ENCODE results near the gene RFTN1.
A peak's percentile ranks its signal among the peaks of the same experiment; 100 is the strongest.

RFTN1 gene

GRCh38 chr3:16461463-16462245, 51.8 kb downstream of the RFTN1 start:
- DNase-seq = no peak

- DNase-seq = no peak
These were observed 52.6 kb downstream of the RFTN1 start for GRCh38 chr3:16460886-16461285.

- DNase-seq = no peak
These were observed 53.2 kb downstream of the RFTN1 start for GRCh38 chr3:16460273-16460672.

- DNase-seq = peak; percentile 17
These were observed 56.6 kb downstream of the RFTN1 start for GRCh38 chr3:16456784-16457415.

GRCh38 chr3:16455966-16456365, 57.5 kb downstream of the RFTN1 start:
- DNase-seq = no peak

GRCh38 chr3:16455001-16455400, 58.5 kb downstream of the RFTN1 start:
- DNase-seq = no peak

- DNase-seq = no peak
These were observed 61.2 kb downstream of the RFTN1 start for GRCh38 chr3:16452261-16452660.

- no peak for DNase-seq
These were observed 64.1 kb downstream of the RFTN1 start for GRCh38 chr3:16449369-16449768.

GRCh38 chr3:16448639-16449070, 64.8 kb downstream of the RFTN1 start:
- peak; percentile 35 for DNase-seq

- no peak for DNase-seq
These were observed 66.4 kb downstream of the RFTN1 start for GRCh38 chr3:16447135-16447534.

- DNase-seq = no peak
These were observed 69.2 kb downstream of the RFTN1 start for GRCh38 chr3:16444344-16444743.

GRCh38 chr3:16442730-16443129, 70.8 kb downstream of the RFTN1 start:
- no peak for DNase-seq

- DNase-seq = no peak
These were observed 72.1 kb downstream of the RFTN1 start for GRCh38 chr3:16441371-16441875.

GRCh38 chr3:16439848-16440708, 73.4 kb downstream of the RFTN1 start:
- DNase-seq = no peak

- DNase-seq = no peak
These were observed 74.2 kb downstream of the RFTN1 start for GRCh38 chr3:16439163-16439847.

GRCh38 chr3:16437640-16438039, 75.9 kb downstream of the RFTN1 start:
- peak; percentile 57 for DNase-seq

- no peak for DNase-seq
These were observed 79.8 kb downstream of the RFTN1 start for GRCh38 chr3:16433701-16434151.

- no peak for DNase-seq
These were observed 80.8 kb downstream of the RFTN1 start for GRCh38 chr3:16432714-16433113.

- DNase-seq = peak; percentile 34
These were observed 82.5 kb downstream of the RFTN1 start for GRCh38 chr3:16430717-16431630.

GRCh38 chr3:16429086-16429485, 84.4 kb downstream of the RFTN1 start:
- DNase-seq = no peak

- DNase-seq = no peak
These were observed 84.9 kb downstream of the RFTN1 start for GRCh38 chr3:16428612-16429011.

Measured in MV-4-11 (cell line).